ENCODE measurements around the gene DHRS13. TPM values are rescaled to one million over a fixed set of nuclear protein-coding genes. Genes with fewer than 3 reads are reported as not detected.

Gene DHRS13
- total and polyA plus RNA-seq, 3 donors from 2014 or later = 8.7 to 18.6 (median 14.9) TPM

- WGBS, 2 donors = 93 to 98% methylated on average over 5 of the region's 5 CpGs
- H3K27ac ChIP-seq = no peak overlapping the region
- no peaks in the 10 kb centered on the region for H3K9me3 ChIP-seq
- TF ChIP-seq POLR2A (IDR thresholded peaks at IDR 0.05) (no peak), CTCF (IDR thresholded peaks at IDR 0.05) (no peak)
- no peaks in the 10 kb centered on the region for H3K27me3 ChIP-seq
- DNase-seq = no peak
- intact Hi-C loops (cut with DNase I; ENCODE audit: low total_unique reads) = no loop called here
- no peak overlapping the region for H3K4me3 ChIP-seq
- peaks cover 5% of the 10 kb centered on the region for H3K4me1 ChIP-seq
- no peaks in the 10 kb centered on the region for H3K36me3 ChIP-seq (ENCODE audit: low read depth, missing control alignments)
Measured at GRCh38 chr17:28856028-28856574, 46.8 kb downstream of the DHRS13 start.

GRCh38 chr17:28855336-28855679 is 47.6 kb downstream of the DHRS13 start:
- peak overlapping the region; percentile 70 to 73 for H3K4me3 ChIP-seq
- 11 to 14% methylated on average over 5 of the region's 5 CpGs for whole genome bisulfite sequencing, 2 donors
- intact Hi-C loops (cut with DNase I; ENCODE audit: low total_unique reads) = no loop called here
- no peaks in the 10 kb centered on the region for H3K27me3 ChIP-seq
- no peaks in the 10 kb centered on the region for H3K9me3 ChIP-seq
- no peak for TF ChIP-seq CTCF (IDR thresholded peaks at IDR 0.05)
- no peak for TF ChIP-seq POLR2A (IDR thresholded peaks at IDR 0.05)
- no peaks in the 10 kb centered on the region for H3K36me3 ChIP-seq (ENCODE audit: low read depth, missing control alignments)
- DNase-seq = no peak
- peak overlapping the region; percentile 32 to 64 for H3K27ac ChIP-seq
- H3K4me1 ChIP-seq = peaks cover 5% of the 10 kb centered on the region

- TF ChIP-seq POLR2A (IDR thresholded peaks at IDR 0.05) (no peak), CTCF (IDR thresholded peaks at IDR 0.05) (peak in 1 of 3 experiments; percentile 1)
- DNase-seq = peak; percentile 94
- intact Hi-C loops (cut with DNase I; ENCODE audit: low total_unique reads) = no loop called here
- Histone ChIP-seq H3K4me3 (peak within 1 kb of the TSS; percentile 70 to 73), H3K27me3 (no peaks in the 10 kb centered on the region), H3K27ac (peak within 1 kb of the TSS; percentile 32 to 64), H3K9me3 (no peaks in the 10 kb centered on the region), H3K4me1 (peaks cover 5% of the 10 kb centered on the region), H3K36me3 (ENCODE audit: low read depth, missing control alignments) (no peaks in the 10 kb centered on the region)
- 1% methylated on average over 28 to 42 of the region's 42 CpGs for WGBS, 2 donors
Measured at GRCh38 chr17:28854457-28855335, 48.2 kb downstream of the DHRS13 start, which contains the start of gene ERAL1. TSS of gene ERAL1 (plus strand) at chr17:28855016. CDS start at chr17:28855035, 19 bp downstream.

- H3K4me1 ChIP-seq = peaks cover 5% of the 10 kb centered on the region
- H3K36me3 ChIP-seq (ENCODE audit: low read depth, missing control alignments) = no peaks in the 10 kb centered on the region
- no peaks in the 10 kb centered on the region for H3K27me3 ChIP-seq
- no peak overlapping the region for H3K4me3 ChIP-seq
- WGBS, 2 donors = 93 to 94% methylated on average over 2 of the region's 2 CpGs
- DNase-seq = no peak
- H3K27ac ChIP-seq = no peak overlapping the region
- intact Hi-C loops (cut with DNase I; ENCODE audit: low total_unique reads) = no loop called here
- no peaks in the 10 kb centered on the region for H3K9me3 ChIP-seq
- TF ChIP-seq POLR2A (IDR thresholded peaks at IDR 0.05) = no peak
- TF ChIP-seq CTCF (IDR thresholded peaks at IDR 0.05) = no peak
Measured at GRCh38 chr17:28853295-28853694, 49.6 kb downstream of the DHRS13 start.

Data from testis (tissue), 3 donors.